OCI-LY3 (cell line): ENCODE data around the gene GATAD2B.

Experiments
- H2AFZ ChIP-seq: fragments of 200-600, 300-600 bp; shearing (Covaris generic); 2 replicates; pipeline ENCODE4 v1.6.0; 2014; ENCODE audit warnings: antibody characterized with exemption, low read depth, low read length
- H3K27ac ChIP-seq: fragments of 200-600, 300-600 bp; sonication (generic); 2 replicates; pipeline ENCODE4 v1.5.1; 2014; ENCODE audit warnings: mild to moderate bottlenecking, low read length, moderate library complexity, mixed read lengths
- H3K27me3 ChIP-seq: fragments of 200-600, 300-600 bp; sonication (generic); 2 replicates; pipeline ENCODE4 v1.6.1; 2014; ENCODE audit warnings: low read depth, low read length, mixed read lengths
- H3K36me3 ChIP-seq: fragments of 200-600, 300-600 bp; sonication (generic); replicated peaks from 2 replicates; pipeline ENCODE3; 2014; ENCODE audit warnings: low read depth, low read length, mixed read lengths
- H3K4me1 ChIP-seq: fragments of 300-600, 200-600 bp; sonication (generic); 2 replicates; pipeline ENCODE4 v1.6.1; 2014; ENCODE audit warnings: low read length, mixed read lengths
- H3K4me2 ChIP-seq: fragments of 200-600, 300-600 bp; sonication (generic); 2 replicates; pipeline ENCODE4 v1.6.1; 2014; ENCODE audit warnings: low read length, mixed read lengths
- H3K4me3 ChIP-seq: fragments of 300-600, 200-600 bp; sonication (generic); 2 replicates; pipeline ENCODE4 v1.5.1; 2014; ENCODE audit warnings: antibody characterized with exemption, mild to moderate bottlenecking, low read length, moderate library complexity
- H3K79me2 ChIP-seq: fragments of 300-600, 200-600 bp; shearing (Covaris generic); 2 replicates; pipeline ENCODE4 v1.6.1; 2014; ENCODE audit warnings: mild to moderate bottlenecking, low read length, mixed read lengths
- H3K9ac ChIP-seq: fragments of 300-600, 200-600 bp; shearing (Covaris generic); 2 replicates; pipeline ENCODE4 v1.6.0; 2014; ENCODE audit warnings: mild to moderate bottlenecking, low read length, moderate library complexity
- H3K9me3 ChIP-seq: fragments of 200-600, 300-600 bp; shearing (Covaris generic); 2 replicates; pipeline ENCODE4 v1.6.1; 2014; ENCODE audit warnings: low read length, mixed read lengths; ENCODE audit not compliant: insufficient read depth
- H4K20me1 ChIP-seq: fragments of 200-600, 300-600 bp; sonication (generic); 2 replicates; pipeline ENCODE4 v1.6.1; 2016; ENCODE audit warnings: low read length, mixed read lengths; ENCODE audit not compliant: insufficient read depth
- EZH2phosphoT487 ChIP-seq: fragments of 200-600 bp; shearing (Covaris generic); IDR thresholded peaks from 2 replicates; pipeline ENCODE4 v1.6.1; 2018; ENCODE audit warnings: antibody characterized with exemption, mixed run types, low read depth
- TF ChIP-seq, protein P1 (sequence below): fragments of 200-600, 300-600 bp; sonication (generic); IDR thresholded peaks from 2 replicates; pipeline ENCODE4 v1.5.1; 2014; ENCODE audit warnings: antibody characterized with exemption, low read length, low read depth

Gene GATAD2B

GRCh38 chr1:153771841-153772593 lies 150.8 kb downstream of the GATAD2B start:
- TF ChIP-seq, protein P1, sequence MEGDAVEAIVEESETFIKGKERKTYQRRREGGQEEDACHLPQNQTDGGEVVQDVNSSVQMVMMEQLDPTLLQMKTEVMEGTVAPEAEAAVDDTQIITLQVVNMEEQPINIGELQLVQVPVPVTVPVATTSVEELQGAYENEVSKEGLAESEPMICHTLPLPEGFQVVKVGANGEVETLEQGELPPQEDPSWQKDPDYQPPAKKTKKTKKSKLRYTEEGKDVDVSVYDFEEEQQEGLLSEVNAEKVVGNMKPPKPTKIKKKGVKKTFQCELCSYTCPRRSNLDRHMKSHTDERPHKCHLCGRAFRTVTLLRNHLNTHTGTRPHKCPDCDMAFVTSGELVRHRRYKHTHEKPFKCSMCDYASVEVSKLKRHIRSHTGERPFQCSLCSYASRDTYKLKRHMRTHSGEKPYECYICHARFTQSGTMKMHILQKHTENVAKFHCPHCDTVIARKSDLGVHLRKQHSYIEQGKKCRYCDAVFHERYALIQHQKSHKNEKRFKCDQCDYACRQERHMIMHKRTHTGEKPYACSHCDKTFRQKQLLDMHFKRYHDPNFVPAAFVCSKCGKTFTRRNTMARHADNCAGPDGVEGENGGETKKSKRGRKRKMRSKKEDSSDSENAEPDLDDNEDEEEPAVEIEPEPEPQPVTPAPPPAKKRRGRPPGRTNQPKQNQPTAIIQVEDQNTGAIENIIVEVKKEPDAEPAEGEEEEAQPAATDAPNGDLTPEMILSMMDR: peak; percentile 69
- TF ChIP-seq EZH2phosphoT487: no peak
- Histone ChIP-seq H2AFZ (no peak overlapping the region), H3K4me1 (peaks cover 12% of the 10 kb centered on the region; the same call in 1 of the 2 replicates), H3K79me2 (no peaks in the 10 kb centered on the region), H3K9me3 (no peaks in the 10 kb centered on the region), H3K27ac (no peak overlapping the region), H3K36me3 (peaks cover 64% of the 10 kb centered on the region), H3K4me3 (no peak overlapping the region), H3K27me3 (no peaks in the 10 kb centered on the region), H3K4me2 (no peak overlapping the region), H4K20me1 (no peaks in the 10 kb centered on the region), H3K9ac (no peak overlapping the region)

DNA sequence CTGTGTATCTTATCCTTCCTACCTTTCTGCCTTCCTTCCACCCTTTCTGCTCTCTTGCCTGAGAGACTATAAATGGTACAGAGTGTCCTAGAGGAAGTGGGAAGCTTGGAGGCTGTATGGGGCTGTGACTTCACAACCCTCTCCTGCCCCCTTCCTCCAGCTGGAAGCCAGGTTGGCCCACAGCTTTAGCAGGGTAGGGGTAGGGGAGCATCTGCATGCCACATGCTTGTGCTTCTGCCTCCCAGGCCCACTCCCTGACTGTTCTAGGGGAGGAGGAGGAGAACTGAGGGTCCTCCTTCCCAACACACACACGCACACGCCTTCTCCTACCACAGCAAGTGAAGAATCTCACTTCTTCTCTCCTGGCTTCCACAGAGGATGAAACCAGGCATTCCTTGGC lies 151.5 kb downstream of the GATAD2B start:
- H3K9ac ChIP-seq: no peak overlapping the region
- H3K27ac ChIP-seq: no peak overlapping the region
- H3K4me3 ChIP-seq: no peak overlapping the region
- H4K20me1 ChIP-seq: no peaks in the 10 kb centered on the region
- TF ChIP-seq EZH2phosphoT487: no peak
- TF ChIP-seq, protein P1: no peak
- H3K4me1 ChIP-seq: peaks cover 12% of the 10 kb centered on the region; the same call in 1 of the 2 replicates
- no peak overlapping the region for H2AFZ ChIP-seq
- H3K4me2 ChIP-seq: no peak overlapping the region
- H3K9me3 ChIP-seq: no peaks in the 10 kb centered on the region
- peaks cover 64% of the 10 kb centered on the region for H3K36me3 ChIP-seq
- H3K27me3 ChIP-seq: no peaks in the 10 kb centered on the region
- H3K79me2 ChIP-seq: no peaks in the 10 kb centered on the region

- Histone ChIP-seq H3K9ac (no peak overlapping the region), H3K27ac (no peak overlapping the region), H4K20me1 (no peaks in the 10 kb centered on the region), H3K36me3 (peaks cover 66% of the 10 kb centered on the region), H3K79me2 (no peaks in the 10 kb centered on the region), H2AFZ (no peak overlapping the region), H3K9me3 (no peaks in the 10 kb centered on the region), H3K4me1 (peaks cover 10% of the 10 kb centered on the region; the same call in 1 of the 2 replicates), H3K27me3 (no peaks in the 10 kb centered on the region), H3K4me2 (no peak overlapping the region), H3K4me3 (no peak overlapping the region)
- TF ChIP-seq, protein P1: no peak
- no peak for TF ChIP-seq EZH2phosphoT487
Observed at GRCh38 chr1:153770797-153771196, 152.0 kb downstream of the GATAD2B start.

DNA sequence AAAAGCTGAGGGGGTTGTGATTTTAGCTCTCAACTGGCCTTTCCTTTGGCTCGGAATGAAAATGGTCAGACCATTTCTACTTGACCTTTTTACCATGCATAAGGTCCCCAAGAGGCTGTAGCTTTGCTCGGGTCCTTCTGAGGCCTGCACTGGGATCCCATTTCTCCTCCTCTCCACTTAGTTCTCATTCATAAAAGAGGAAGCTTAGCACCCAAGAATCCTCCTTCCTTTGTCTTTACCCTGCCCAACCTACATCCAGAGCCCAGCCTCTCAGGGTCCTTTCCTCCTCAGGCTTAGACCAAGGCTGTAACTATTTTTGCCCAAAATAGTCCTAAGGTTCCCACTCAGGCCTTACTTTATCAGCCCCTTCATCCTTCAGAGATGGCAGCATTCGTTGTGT lies 153.6 kb downstream of the GATAD2B start:
- H3K79me2 ChIP-seq: no peaks in the 10 kb centered on the region
- H3K4me2 ChIP-seq: no peak overlapping the region
- H3K27ac ChIP-seq: no peak overlapping the region
- no peak overlapping the region for H3K9ac ChIP-seq
- peaks cover 10% of the 10 kb centered on the region; the same call in 1 of the 2 replicates for H3K4me1 ChIP-seq
- TF ChIP-seq, protein P1: no peak
- TF ChIP-seq EZH2phosphoT487: no peak
- H2AFZ ChIP-seq: no peak overlapping the region
- H4K20me1 ChIP-seq: no peaks in the 10 kb centered on the region
- H3K4me3 ChIP-seq: no peak overlapping the region
- no peaks in the 10 kb centered on the region for H3K27me3 ChIP-seq
- no peaks in the 10 kb centered on the region for H3K9me3 ChIP-seq
- peaks cover 75% of the 10 kb centered on the region for H3K36me3 ChIP-seq
